Lung (tissue), 12 donors: ENCODE data around the gene GATA1. TPM values are rescaled to one million over a fixed set of nuclear protein-coding genes. Genes with fewer than 3 reads are reported as not detected.
A peak's percentile ranks its signal among the peaks of the same experiment; 100 is the strongest.

Source experiments
- ATAC-seq: fragments of 200-7000 bp; cut with Tn5 transposase; one replicate; pipeline ENCODE4 v1.9.1; 2020; ENCODE audit warnings: moderate number of reproducible peaks; ENCODE audit not compliant: insufficient read depth, low FRiP score
- DNase-seq, 3 donors: peaks; one replicate each; pipeline ENCODE4 v3.0.0-alpha.2; 2013 to 2017
- H3K27ac ChIP-seq, 2 donors: one replicate each; pipeline ENCODE4 v1.5.1; 2013; ENCODE audit warnings: mild to moderate bottlenecking in 2 of 2, moderate library complexity in 2 of 2, control low read depth in 1 of 2, inconsistent platforms in 1 of 2, low read depth in 1 of 2, low read length in 1 of 2
- H3K27me3 ChIP-seq, 3 donors: one replicate each; pipeline ENCODE4 v1.5.1; 2013; ENCODE audit warnings: low read length in 2 of 3; ENCODE audit not compliant: control insufficient read depth in 3 of 3, insufficient read depth in 3 of 3
- H3K36me3 ChIP-seq, 4 donors: one replicate each; pipeline ENCODE4 v1.5.1; 2013; ENCODE audit warnings: low read length in 4 of 4, mild to moderate bottlenecking in 1 of 4, moderate library complexity in 1 of 4; ENCODE audit not compliant: control insufficient read depth in 4 of 4, insufficient read depth in 4 of 4
- H3K4me1 ChIP-seq, 5 donors: one replicate each; pipeline ENCODE4 v1.5.1; 2013; ENCODE audit warnings: low read length in 5 of 5, mild to moderate bottlenecking in 2 of 5, moderate library complexity in 1 of 5; ENCODE audit not compliant: control insufficient read depth in 5 of 5, insufficient read depth in 5 of 5
- H3K4me3 ChIP-seq: one replicate; pipeline ENCODE4 v1.5.1; 2013; ENCODE audit warnings: mild to moderate bottlenecking, control low read depth, moderate library complexity
- H3K9ac ChIP-seq, 2 donors: one replicate each; pipeline ENCODE4 v1.5.1; 2013; ENCODE audit warnings: low read length in 2 of 2, control low read depth in 1 of 2; ENCODE audit not compliant: insufficient read depth in 1 of 2
- H3K9me3 ChIP-seq, 4 donors: one replicate each; pipeline ENCODE4 v1.5.1; 2013; ENCODE audit warnings: low read length in 3 of 4, mild to moderate bottlenecking in 1 of 4, moderate library complexity in 1 of 4; ENCODE audit not compliant: control insufficient read depth in 4 of 4, insufficient read depth in 3 of 4
- WGBS, 2 donors: extraction: QIAGEN DNeasy Blood & Tissue Kit; methylation state at CpG; one replicate each; pipeline ENCODE4 v1.1.7; 2013; 5-methylcytosine and 5-hydroxymethylcytosine counted together
- polyA plus RNA-seq, 2 donors: library from polyadenylated mRNA; stranded (reverse); fragments of 200-250 nt; gene quantifications; one replicate each; pipeline ENCODE4 v1.2.1, GENCODE V29; 2013
- total RNA-seq, 2 donors: library from RNA; depleted of rRNA in 1 of 2; stranded (reverse); fragments of >200 nt in 1 of 2; gene quantifications; one replicate each; pipeline ENCODE4 v1.2.1, GENCODE V29; 2014 to 2021
- TF ChIP-seq, protein P1 (sequence below): IDR thresholded peaks from 2 replicates; pipeline ENCODE4 v1.5.1; 2012; ENCODE audit warnings: mild to moderate bottlenecking; ENCODE audit errors: control extremely low read depth, extremely low read depth
- donor health status: control.
- donor health status: control.
- donor health status: Bipolar disorder and iron deficiency.
- donor health status: healthy.
- donor health status: DM: yes; HTN: yes; CAD: no.

Gene GATA1
- total and polyA plus RNA-seq, 4 donors = 0.43 to 1.5 (median 0.90) TPM

GRCh38 chrX:48813644-48814043, 27.3 kb downstream of the GATA1 start:
- no peaks in the 10 kb centered on the region for H3K9me3 ChIP-seq
- ATAC-seq (peak; percentile 28), DNase-seq (no peak)
- no peak overlapping the region for H3K4me3 ChIP-seq
- 81 to 87% methylated on average over 8 of the region's 8 CpGs for WGBS, 2 donors
- H3K27me3 ChIP-seq = peaks cover 0 to 6% (median 0%) of the 10 kb centered on the region in 3 donors
- no peaks in the 10 kb centered on the region for H3K4me1 ChIP-seq
- no peak overlapping the region for H3K27ac ChIP-seq
- H3K36me3 ChIP-seq = peaks cover 3 to 23% (median 9%) of the 10 kb centered on the region in 4 donors
- TF ChIP-seq, protein P1, sequence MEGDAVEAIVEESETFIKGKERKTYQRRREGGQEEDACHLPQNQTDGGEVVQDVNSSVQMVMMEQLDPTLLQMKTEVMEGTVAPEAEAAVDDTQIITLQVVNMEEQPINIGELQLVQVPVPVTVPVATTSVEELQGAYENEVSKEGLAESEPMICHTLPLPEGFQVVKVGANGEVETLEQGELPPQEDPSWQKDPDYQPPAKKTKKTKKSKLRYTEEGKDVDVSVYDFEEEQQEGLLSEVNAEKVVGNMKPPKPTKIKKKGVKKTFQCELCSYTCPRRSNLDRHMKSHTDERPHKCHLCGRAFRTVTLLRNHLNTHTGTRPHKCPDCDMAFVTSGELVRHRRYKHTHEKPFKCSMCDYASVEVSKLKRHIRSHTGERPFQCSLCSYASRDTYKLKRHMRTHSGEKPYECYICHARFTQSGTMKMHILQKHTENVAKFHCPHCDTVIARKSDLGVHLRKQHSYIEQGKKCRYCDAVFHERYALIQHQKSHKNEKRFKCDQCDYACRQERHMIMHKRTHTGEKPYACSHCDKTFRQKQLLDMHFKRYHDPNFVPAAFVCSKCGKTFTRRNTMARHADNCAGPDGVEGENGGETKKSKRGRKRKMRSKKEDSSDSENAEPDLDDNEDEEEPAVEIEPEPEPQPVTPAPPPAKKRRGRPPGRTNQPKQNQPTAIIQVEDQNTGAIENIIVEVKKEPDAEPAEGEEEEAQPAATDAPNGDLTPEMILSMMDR = no peak
- no peak overlapping the region for H3K9ac ChIP-seq

DNA sequence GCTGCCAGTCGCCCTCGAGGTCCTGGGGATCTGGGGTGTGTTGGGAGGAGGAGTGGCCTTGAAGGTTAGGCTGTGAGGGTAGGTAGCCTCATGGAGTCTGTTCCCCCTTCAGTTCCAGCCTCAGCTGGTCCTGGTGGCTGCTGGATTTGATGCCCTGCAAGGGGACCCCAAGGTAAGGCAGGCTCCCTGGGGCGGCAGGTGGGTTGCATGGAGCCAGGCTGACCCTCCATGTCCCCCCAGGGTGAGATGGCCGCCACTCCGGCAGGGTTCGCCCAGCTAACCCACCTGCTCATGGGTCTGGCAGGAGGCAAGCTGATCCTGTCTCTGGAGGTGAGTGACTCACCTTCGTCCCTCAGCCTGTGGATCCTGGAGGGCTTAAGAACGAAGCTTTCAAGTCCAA, 28.3 kb downstream of the GATA1 start:
- no peaks in the 10 kb centered on the region for H3K9me3 ChIP-seq
- no peak overlapping the region for H3K27ac ChIP-seq
- DNase-seq (no peak), ATAC-seq (no peak)
- no peak overlapping the region for H3K9ac ChIP-seq
- TF ChIP-seq, protein P1 = no peak
- peaks cover 0 to 6% (median 0%) of the 10 kb centered on the region in 3 donors for H3K27me3 ChIP-seq
- peaks cover 3 to 23% (median 10%) of the 10 kb centered on the region in 4 donors for H3K36me3 ChIP-seq
- no peaks in the 10 kb centered on the region for H3K4me1 ChIP-seq
- WGBS, 2 donors = 87 to 100% methylated on average over 3 to 8 of the region's 8 CpGs
- H3K4me3 ChIP-seq = no peak overlapping the region

DNA sequence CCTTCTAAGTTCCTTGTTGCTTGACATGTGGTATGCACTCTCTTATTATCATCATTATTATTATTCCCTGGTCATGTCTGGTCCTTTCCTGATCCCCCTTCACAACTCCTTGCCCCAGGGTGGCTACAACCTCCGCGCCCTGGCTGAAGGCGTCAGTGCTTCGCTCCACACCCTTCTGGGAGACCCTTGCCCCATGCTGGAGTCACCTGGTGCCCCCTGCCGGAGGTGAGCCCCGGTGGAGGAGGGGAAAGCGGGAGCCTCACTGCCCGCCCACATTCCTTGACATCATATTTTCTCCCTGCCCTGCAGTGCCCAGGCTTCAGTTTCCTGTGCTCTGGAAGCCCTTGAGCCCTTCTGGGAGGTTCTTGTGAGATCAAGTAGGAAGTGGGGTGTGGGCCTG, 28.9 kb downstream of the GATA1 start:
- Histone ChIP-seq H3K27me3 (peaks cover 0 to 6% (median 0%) of the 10 kb centered on the region in 3 donors), H3K4me3 (no peak overlapping the region), H3K9ac (no peak overlapping the region), H3K27ac (no peak overlapping the region), H3K36me3 (peaks cover 3 to 23% (median 10%) of the 10 kb centered on the region in 4 donors), H3K9me3 (no peaks in the 10 kb centered on the region), H3K4me1 (no peaks in the 10 kb centered on the region)
- ATAC-seq = no peak
- DNase-seq = no peak
- 85 to 88% methylated on average over 8 of the region's 8 CpGs for WGBS, 2 donors
- TF ChIP-seq, protein P1 = no peak
